ENCODE data around the gene MAMSTR. TPM values are rescaled to one million over a fixed set of nuclear protein-coding genes. Genes with fewer than 3 reads are reported as not detected.
"Not testable (repeated sequence)": the region's sequence is repeated elsewhere in the genome, so short reads cannot be mapped to it uniquely, and the experiment has no call there.

The MAMSTR gene
- total RNA-seq, 1 donor from 2014 or later = 2.1 TPM

- Mint-ChIP-seq H3K27me3 (peaks cover 2% of the 10 kb centered on the region), H3K9me3 (ENCODE audit: low read depth) (no peaks in the 10 kb centered on the region), H3K36me3 (ENCODE audit: insufficient read depth) (no peaks in the 10 kb centered on the region), H3K4me1 (ENCODE audit: low read depth) (peaks cover 2% of the 10 kb centered on the region), H3K27ac (no peak overlapping the region), H3K4me3 (ENCODE audit: low read depth) (no peak overlapping the region)
- TF ChIP-seq CTCF (IDR thresholded peaks at IDR 0.05; ENCODE audit: unreplicated experiment) = no peak
- no peak for DNase-seq (ENCODE audit: low spot score, unreplicated experiment)
Measured at GRCh38 chr19:48686088-48686487, 33.4 kb downstream of the MAMSTR start.

- peaks cover 2% of the 10 kb centered on the region for H3K4me1 Mint-ChIP-seq (ENCODE audit: low read depth)
- H3K36me3 Mint-ChIP-seq (ENCODE audit: insufficient read depth) = no peaks in the 10 kb centered on the region
- no peak overlapping the region for H3K4me3 Mint-ChIP-seq (ENCODE audit: low read depth)
- DNase-seq (ENCODE audit: low spot score, unreplicated experiment) = no peak
- H3K9me3 Mint-ChIP-seq (ENCODE audit: low read depth) = no peaks in the 10 kb centered on the region
- H3K27ac Mint-ChIP-seq = no peak overlapping the region
- peaks cover 2% of the 10 kb centered on the region for H3K27me3 Mint-ChIP-seq
- no peak for TF ChIP-seq CTCF (IDR thresholded peaks at IDR 0.05; ENCODE audit: unreplicated experiment)
Measured at GRCh38 chr19:48685583-48685982, 33.9 kb downstream of the MAMSTR start.

GRCh38 chr19:48683349-48683748, 36.2 kb downstream of the MAMSTR start:
- TF ChIP-seq CTCF (IDR thresholded peaks at IDR 0.05; ENCODE audit: unreplicated experiment) = no peak
- Mint-ChIP-seq H3K27me3 (no peaks in the 10 kb centered on the region), H3K36me3 (ENCODE audit: insufficient read depth) (no peaks in the 10 kb centered on the region), H3K27ac (no peak overlapping the region), H3K4me1 (ENCODE audit: low read depth) (peaks cover 2% of the 10 kb centered on the region), H3K9me3 (ENCODE audit: low read depth) (no peaks in the 10 kb centered on the region), H3K4me3 (ENCODE audit: low read depth) (no peak overlapping the region)
- DNase-seq (ENCODE audit: low spot score, unreplicated experiment) = no peak

- Mint-ChIP-seq H3K9me3 (ENCODE audit: low read depth) (no peaks in the 10 kb centered on the region), H3K4me1 (ENCODE audit: low read depth) (peaks cover 5% of the 10 kb centered on the region), H3K27ac (no peak overlapping the region), H3K4me3 (ENCODE audit: low read depth) (no peak overlapping the region), H3K27me3 (peaks cover 5% of the 10 kb centered on the region), H3K36me3 (ENCODE audit: insufficient read depth) (no peaks in the 10 kb centered on the region)
- DNase-seq (ENCODE audit: low spot score, unreplicated experiment) = no peak
- TF ChIP-seq CTCF (IDR thresholded peaks at IDR 0.05; ENCODE audit: unreplicated experiment) = no peak
Measured at GRCh38 chr19:48681127-48681470, 38.4 kb downstream of the MAMSTR start.

- H3K27me3 Mint-ChIP-seq = peaks cover 5% of the 10 kb centered on the region
- no peak for DNase-seq (ENCODE audit: low spot score, unreplicated experiment)
- H3K4me3 Mint-ChIP-seq (ENCODE audit: low read depth) = no peak overlapping the region
- H3K27ac Mint-ChIP-seq = no peak overlapping the region
- H3K36me3 Mint-ChIP-seq (ENCODE audit: insufficient read depth) = no peaks in the 10 kb centered on the region
- TF ChIP-seq CTCF (IDR thresholded peaks at IDR 0.05; ENCODE audit: unreplicated experiment) = no peak
- peaks cover 5% of the 10 kb centered on the region for H3K4me1 Mint-ChIP-seq (ENCODE audit: low read depth)
- no peaks in the 10 kb centered on the region for H3K9me3 Mint-ChIP-seq (ENCODE audit: low read depth)
Measured at GRCh38 chr19:48680436-48681126, 38.9 kb downstream of the MAMSTR start.

- not testable (repeated sequence) for H3K27me3 Mint-ChIP-seq; H3K4me1 Mint-ChIP-seq (ENCODE audit: low read depth); H3K27ac Mint-ChIP-seq; H3K36me3 Mint-ChIP-seq (ENCODE audit: insufficient read depth); H3K4me3 Mint-ChIP-seq (ENCODE audit: low read depth); H3K9me3 Mint-ChIP-seq (ENCODE audit: low read depth); DNase-seq (ENCODE audit: low spot score, unreplicated experiment)
Measured at GRCh38 chr19:48680006-48680405, 39.5 kb downstream of the MAMSTR start.
